NCI-H748 treated with DMSO at 0.1 percent for 48 hours (cell line): ENCODE results near the gene SHOX.

Experiments
- DNase-seq: peaks from one replicate; lab custom pipeline; 2025; lab: John Stamatoyannopoulos, UW

SHOX gene

DNA sequence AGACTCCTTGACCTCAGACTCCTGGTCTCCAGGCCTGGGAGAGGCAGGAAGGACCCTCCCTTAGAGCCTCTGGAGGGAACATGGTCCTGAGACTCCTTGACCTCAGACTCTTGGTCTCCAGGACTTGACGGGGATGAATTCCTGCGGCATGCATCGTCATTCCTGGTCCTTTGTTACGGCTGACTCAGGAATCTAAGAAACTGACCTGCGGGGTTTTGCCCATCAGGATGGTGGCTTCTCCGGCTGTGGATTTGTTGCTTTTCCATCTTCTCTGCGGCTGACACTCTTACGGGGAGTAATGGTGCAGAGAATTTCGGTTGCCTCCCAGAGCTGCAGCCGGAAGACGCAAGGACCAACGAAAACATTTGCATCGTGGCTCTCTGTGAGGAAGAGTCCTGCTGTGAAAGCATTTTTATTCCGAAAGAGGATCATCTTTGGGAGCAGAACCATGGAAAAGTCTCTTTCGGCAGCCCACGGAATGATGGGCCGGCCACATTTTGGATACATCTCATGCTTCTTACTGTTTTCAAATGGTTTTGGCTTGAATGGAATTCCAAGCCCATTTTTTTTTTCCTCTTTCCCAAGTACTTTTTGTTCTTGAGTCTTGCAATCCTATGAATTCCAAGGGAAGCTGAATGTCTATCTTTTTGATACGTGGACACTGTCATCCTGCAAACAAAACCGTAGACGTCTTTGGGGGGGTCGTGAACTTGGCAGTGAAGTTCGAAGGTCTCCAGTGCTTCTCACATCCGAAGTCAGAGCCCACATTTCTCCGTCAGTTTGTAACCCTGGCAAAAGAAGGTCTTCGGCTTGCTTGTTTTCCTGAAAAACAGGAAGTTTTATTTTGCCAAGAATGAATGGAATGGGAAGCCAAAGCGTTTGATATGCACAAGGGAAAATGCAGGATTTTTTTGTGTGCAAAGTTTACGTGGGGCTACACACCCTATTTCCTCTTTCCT is 36.5 kb downstream of the SHOX start:
- no peak for DNase-seq

DNA sequence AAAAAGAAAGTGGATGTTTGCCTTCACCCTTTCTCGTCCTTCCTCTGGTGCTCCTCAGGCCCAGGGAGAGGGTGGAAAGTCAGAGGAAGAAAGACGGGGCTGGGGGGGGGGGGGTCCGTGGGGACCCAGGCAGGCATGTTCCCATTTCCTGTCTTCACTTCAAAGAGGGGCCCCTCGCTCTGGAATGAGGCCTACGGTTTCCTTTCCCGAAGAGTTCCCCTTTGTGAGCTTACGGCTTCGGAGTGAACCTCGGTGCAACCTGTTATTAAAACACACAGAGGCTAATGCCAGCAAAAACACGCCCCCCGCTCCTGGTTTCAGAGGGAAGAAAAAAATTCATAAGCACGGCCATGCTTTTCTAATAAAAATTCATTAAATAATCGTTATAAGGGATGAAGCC is 40.1 kb downstream of the SHOX start:
- DNase-seq = no peak

DNA sequence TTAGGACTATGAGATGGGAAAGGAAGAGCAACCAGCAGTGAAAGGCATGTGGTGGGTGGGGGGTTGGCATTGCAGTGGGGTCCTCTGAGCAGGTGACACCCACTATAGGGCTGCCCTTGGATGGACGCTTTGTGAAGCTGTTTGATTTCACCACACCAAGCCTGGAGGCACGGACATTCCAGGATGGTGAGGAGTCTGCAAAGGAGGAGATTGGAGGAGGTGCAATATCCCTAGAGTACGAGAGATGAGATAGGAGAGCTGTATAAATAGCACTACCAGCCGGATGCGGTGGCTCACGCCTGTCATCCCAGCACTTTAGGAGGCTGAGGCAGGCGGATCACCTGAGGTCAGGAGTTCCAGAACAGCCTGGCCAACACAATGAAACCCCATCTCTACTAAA is 42.3 kb downstream of the SHOX start:
- DNase-seq = no peak

DNA sequence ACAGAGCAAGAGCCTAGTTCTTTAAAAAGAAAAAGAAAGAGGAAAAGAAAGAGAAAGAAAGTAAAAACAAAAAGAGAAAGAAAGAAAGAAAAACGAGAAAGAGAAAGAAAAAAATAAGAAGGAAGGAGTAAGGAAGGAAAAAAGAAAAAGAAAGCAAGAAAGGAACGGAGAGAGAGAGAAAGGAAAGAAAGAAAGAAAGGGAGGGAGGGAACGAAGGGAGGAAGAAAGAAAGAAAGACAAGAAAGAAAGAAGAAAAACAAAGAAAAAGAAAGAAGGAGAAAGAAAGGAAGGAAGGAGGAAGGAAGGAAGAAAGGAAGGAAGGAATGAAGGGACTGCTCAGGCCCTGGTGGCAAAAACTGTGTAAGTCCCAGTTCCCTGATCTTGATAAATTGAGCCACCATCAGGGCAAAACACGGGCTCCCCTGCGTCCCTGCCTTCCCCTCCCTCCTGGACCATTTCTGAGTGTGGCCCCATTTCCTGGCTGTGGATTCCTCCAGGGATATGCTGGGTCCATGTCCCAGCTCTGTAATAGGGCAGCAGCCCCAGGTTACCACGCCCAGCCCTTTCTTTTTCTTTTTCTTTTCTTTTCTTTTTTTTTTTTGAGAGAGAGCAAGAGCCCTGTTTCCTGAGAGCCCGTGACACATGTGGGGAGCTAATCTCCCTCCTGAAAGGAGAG is 44.8 kb downstream of the SHOX start:
- no peak for DNase-seq

DNA sequence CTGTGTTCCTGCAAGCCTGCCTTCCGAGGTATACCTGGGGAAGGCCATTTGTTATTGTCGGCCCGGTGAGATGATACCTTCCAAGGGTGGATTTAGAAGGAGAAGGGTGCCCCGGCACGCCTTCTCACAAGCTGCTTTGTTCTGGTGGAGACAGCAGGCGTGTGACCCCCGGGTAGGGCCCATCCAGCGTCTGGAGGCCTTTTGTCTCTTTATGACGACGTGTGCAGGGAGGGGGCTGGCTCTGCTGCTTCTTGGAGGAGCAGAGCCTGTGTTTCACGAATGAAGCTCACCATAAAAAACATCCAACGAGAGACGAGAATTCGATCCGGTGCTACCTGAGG is 45.3 kb downstream of the SHOX start:
- DNase-seq = no peak

DNA sequence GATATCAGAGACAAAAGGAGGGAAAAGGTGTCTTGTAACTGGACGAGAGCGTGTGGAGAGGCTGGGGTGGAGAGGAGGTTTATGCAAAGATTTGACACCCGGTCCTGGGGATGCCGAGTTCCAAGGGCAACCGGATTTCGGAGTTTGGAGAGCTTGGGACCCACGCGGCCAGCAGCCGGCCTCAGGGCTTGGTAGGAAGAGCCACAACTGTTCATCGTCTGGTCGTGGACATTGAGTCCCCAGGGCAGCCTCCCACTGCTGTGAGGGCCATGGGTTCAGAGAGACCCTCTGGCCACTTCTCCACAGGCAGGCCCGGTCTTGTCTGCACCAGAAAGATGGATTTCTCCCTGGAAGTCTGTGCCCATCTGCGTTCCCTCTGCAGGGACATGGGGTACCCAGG is 46.8 kb downstream of the SHOX start:
- no peak for DNase-seq

DNA sequence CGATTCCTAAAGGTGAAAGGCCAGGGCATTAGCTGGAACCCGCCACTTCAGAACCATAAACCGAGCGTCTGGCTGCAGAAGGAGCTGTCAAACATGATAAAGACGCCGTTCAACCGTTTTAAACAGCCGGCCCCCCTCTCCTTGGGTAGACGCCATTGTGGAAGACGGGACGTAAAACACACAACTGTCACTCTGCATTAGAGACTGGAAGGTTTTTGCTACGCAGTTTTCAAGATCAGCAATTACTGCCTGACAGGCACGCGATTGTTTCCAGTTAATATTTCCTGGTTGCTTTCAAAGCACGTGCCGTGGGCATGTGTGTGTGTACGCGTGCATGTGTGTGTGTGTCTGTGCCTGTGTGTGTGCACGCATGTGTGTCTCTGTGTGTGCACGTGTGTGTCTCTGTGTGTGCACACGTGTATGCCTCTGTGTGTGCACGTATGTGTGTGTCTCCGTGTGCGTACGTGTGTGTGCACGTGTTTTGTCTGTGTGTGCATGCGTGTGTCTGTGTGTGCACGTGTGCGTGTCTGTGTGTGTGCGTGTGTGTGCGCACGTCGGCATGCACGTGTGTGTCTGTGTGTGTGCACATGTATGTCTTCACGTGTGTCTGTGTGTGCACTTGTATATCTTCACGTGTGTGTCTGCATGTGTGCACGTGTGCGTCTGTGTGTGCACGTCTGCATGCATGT is 48.8 kb downstream of the SHOX start:
- no peak for DNase-seq

DNA sequence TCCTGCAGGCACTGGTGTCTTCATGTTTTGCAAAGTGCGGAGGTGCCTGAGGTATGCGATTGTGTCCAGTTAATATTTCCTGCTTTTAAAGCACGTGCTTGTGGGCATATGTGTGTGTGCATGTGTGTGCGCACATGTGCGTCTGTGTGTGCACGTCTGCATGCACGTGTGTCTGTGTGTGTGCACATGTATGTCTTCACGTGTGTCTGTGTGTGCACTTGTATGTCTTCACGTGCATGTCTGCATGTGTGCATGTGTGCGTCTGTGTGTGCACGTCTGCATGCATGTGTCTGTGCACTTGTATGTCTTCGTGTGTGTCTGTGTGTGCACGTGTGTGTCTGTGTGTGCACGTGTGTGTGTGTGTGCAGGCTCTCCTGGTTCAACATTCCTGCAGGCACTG is 49.5 kb downstream of the SHOX start:
- no peak for DNase-seq

DNA sequence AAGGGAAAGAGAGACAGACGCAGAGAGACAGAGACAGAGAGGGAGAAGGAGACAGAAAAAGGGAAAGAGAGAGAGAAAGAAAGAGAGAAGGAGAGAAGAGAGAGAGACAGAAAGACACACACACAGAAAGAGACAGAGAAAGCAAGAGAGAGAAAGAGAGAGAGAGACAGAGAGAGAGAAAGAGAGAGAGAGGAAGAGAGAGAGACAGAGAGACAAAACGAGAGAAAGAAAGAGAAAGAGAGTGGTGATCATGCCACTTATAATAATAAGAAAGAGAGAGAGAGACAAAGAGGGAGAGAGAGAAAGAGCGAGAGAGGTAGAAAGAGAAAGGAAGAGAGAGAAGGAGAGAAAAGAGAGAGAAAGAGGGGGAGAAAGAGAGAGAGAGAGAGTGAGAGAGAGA is 51.4 kb downstream of the SHOX start:
- no peak for DNase-seq

DNA sequence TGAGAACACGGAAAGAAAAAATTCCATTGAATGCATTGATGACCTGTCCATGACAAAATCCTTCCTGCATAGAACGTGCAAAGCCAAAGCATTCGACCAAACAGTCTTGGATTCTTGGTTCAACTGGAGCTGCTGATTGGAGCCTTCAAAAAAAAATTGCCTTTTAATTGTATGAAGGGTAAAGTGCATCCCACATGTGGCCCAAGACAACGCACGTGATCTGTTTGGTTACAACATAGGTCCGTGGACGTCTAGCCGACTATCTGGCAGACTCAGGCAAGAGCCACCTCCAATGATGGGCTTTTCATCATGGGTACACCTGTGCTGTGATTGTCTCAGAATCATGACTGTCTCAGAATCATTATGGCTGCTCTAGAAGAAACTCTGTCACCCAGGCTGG is 52.3 kb downstream of the SHOX start:
- DNase-seq = no peak

DNA sequence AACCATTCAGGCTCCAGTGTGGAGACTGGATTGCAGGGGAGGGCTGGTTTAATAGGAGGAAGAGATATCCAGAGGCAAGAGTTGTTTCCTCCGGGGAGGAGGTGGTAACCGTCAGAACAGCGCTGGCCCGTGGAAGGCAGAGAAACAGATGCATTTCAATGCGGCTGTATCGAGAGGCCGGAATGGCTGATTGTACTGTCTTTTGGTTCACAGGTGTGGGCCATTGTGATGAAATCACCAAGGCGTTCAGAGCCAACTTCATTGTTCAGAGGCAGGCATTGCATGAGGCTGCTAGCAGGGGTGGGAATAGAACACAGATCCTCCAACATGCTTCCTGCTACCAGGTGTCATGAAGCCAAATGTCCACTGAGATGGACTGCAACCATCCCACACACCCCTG is 53.0 kb downstream of the SHOX start:
- DNase-seq = no peak

DNA sequence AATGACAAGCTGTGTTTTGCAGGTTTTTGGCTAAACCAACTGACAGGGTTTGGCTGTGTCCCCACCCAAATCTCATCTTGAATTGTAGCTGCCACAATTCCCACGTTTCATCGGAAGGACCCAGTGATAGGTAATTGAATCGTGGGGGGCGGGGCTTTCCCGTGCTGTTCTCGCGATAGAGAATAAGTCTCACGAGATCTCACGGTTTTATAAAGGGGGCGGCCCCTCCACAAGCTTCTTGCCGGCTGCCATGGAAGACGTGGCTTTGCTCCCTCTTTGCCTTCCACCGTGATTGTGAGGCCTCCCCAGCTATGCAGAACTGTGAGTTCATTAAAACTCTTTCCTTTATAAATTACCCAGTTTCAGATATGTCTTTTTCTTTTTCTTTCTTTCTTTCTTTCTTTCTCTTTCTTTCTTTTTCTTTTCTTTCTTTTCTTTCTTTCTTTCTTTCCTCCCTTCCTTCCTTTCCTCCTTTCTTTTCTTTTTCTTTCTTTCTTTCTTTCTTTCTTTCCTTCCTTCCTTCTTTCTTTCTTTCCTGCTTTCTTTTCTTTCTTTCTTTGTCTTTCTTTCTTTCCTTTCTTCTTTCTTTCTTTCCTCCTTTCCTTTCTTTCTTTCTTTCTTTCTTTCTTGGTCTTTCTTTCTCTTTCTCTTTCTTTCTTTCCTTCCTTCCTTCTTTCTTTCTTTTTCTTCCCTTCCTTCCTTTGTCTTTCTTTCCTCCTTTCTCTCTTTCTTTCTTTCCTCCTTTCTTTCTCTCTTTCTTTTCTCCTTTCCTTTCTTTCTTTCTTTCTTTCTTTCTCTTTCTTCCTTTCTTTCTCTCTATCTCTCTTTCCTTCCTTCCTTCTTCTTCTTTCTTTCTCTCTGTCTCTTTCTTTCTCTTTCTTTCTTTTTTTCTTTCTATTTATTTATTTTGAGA is 54.8 kb downstream of the SHOX start:
- DNase-seq = no peak

DNA sequence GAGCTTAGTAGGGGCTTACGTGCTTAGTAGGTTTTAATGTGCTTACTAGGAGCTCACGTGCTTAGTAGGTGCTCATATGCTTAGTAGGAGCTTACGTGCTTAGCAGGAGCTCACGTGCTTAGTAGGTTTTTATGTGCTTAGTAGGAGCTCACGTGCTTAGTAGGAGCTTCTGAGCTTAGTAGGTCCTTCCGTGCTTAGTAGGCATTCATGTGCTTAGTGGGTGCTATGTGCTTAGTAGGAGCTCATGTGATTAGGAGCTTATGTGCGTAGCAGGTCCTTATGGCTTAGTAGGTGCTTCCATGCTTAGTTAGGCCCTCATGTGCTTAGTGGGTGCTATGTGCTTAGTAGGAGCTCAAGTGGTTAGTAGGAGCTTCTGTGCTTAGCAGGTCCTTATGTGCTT is 59.4 kb downstream of the SHOX start:
- DNase-seq = no peak

DNA sequence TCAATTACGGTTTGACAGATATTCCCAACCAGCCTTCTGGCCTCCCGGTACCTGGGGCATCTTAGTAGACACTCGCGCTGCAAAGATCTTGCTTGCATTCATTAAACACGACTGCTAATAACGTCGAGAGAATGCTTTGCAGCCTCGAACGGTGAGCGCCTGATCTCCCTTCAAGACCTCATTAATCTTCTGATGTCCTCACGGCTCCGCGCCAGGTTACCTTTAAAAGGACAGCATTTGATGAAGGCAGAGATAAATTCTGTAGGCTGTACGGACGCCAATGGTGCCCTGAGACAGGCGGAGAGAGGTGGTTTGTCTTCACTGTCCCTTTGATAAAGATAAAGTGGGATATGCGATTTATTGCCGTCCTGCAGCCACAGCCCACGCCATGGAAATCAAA is 64.2 kb downstream of the SHOX start:
- DNase-seq = no peak

DNA sequence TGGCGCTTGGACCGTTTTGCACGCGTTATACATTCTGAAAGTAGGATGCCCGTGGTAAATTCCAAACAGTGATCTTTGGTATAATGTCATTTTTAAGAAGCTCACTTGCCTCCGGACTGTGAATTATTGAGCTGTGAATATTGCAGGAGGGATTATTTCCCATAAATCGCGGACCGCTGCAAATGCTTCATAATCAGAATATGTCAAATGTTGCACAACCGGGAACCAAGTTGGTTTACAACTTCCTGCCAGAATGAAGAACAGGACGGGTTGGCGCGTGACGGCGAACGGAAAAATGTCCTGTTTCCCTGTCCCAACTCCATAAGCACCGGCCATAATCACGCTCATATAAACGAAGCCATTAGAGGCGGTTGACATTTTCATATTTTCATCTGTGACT is 67.6 kb downstream of the SHOX start:
- no peak for DNase-seq

DNA sequence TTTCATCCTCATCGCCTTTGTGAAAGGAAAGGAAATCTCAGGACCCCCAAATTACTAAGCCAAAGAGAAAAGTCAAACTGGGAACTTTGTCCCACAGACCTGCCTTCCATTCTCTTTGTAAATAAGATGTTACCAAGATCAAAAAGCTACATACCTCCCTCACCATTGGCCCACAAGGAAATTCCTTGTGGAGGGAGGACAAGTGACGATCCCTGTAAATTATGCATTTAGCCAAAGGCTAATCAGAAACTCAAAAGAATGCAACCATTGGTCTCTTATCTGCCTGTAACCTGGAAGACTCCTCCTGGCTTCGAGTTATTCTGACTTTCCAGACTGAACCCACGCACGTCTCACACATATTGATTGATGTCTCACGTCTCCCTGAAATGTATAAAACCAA is 70.3 kb downstream of the SHOX start:
- DNase-seq = no peak

DNA sequence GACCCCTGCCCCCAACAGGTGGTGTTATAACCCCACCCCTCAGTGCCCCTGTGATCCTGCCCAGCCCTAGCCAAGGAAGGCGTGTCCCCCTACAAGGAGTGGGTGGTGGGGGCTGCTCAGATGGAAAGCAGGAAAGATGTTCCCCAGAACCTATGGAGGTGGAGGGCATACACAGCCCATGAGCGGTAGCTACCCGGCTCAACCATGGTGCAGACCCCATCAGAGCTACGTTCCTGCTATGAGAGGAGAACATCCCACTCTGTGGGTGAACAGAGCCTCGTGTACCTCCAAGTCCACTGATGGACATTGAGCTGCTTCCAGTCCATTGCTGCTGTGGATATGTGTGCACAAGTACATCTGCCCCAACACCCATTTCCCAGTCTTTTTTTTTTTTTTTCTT is 71.1 kb downstream of the SHOX start:
- no peak for DNase-seq

DNA sequence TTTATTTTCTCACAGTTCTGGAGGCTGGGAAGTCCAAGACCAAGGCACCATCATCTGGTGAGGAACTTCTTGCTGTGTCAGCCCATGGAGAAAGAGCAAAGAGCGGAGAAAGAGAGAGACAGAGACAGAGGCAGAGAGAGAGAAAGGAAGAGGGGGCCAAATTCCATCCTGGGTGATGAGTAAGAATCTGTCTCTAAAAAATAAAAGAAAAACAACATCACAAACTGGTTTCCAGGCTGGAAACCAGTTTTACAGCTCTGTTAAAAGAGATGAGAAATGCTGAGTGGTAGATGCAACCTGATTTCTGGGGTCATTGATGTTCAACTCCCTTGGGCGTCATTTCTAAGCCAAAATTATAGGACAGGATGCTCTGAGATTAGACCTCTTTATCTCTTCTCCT is 72.9 kb downstream of the SHOX start:
- no peak for DNase-seq

DNA sequence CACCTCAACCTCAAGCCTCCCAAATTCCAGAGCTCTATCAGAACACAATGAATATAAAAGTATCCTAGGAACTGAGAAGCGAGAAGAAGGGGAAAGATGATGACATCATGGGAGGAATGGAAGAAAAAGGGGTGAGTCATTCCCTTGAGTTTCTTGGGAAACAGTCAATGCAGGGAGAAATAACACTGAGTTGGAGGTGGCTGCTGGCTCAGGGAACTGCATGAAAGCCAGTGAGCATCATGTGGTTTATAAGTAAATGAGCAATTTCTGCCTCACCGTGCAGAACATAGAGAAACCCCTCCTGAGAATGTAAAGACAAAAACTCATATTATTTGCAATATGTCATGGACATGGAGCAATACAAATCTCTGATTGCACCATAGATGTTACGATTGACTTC is 73.3 kb downstream of the SHOX start:
- no peak for DNase-seq
